GM19324 (cell line): ENCODE results near the gene ARAP2.

Source experiments
- ATAC-seq: cut with Tn5 transposase; IDR thresholded peaks from one replicate; pipeline ENCODE4 v1.9.1; 2021; ENCODE audit warnings: mild to moderate bottlenecking, moderate library complexity; ENCODE audit not compliant: unreplicated experiment, low FRiP score

ARAP2 gene

GRCh38 chr4:36267486-36268268, 23.4 kb upstream of the ARAP2 start:
- ATAC-seq = no peak

- ATAC-seq = no peak
Observed at GRCh38 chr4:36264207-36264826, 20.0 kb upstream of the ARAP2 start.

GRCh38 chr4:36260731-36261130, 16.4 kb upstream of the ARAP2 start:
- ATAC-seq = no peak

- ATAC-seq = peak; percentile 32
Observed at GRCh38 chr4:36256398-36256891, 12.1 kb upstream of the ARAP2 start.

GRCh38 chr4:36255577-36255976, 11.3 kb upstream of the ARAP2 start:
- ATAC-seq = peak; percentile 91

- ATAC-seq = no peak
Observed at GRCh38 chr4:36254371-36254770, 10.1 kb upstream of the ARAP2 start.

- ATAC-seq = no peak
Observed at GRCh38 chr4:36251983-36252382, 7.7 kb upstream of the ARAP2 start.

- no peak for ATAC-seq
Observed at GRCh38 chr4:36249610-36250009, 5.3 kb upstream of the ARAP2 start.

GRCh38 chr4:36243355-36244256, 708 bp downstream of the ARAP2 start:
- ATAC-seq = peak; percentile 44

- ATAC-seq = no peak
Observed at GRCh38 chr4:36242629-36243354, 1.5 kb downstream of the ARAP2 start.

- peak; percentile 46 for ATAC-seq
Observed at GRCh38 chr4:36241771-36242170, 2.5 kb downstream of the ARAP2 start.

- no peak for ATAC-seq
Observed at GRCh38 chr4:36237366-36238313, 6.7 kb downstream of the ARAP2 start.

GRCh38 chr4:36236159-36236558, 8.2 kb downstream of the ARAP2 start:
- no peak for ATAC-seq

GRCh38 chr4:36235306-36235705, 9.0 kb downstream of the ARAP2 start:
- ATAC-seq = no peak

- no peak for ATAC-seq
Observed at GRCh38 chr4:36233567-36234266, 10.6 kb downstream of the ARAP2 start.

GRCh38 chr4:36230534-36230933, 13.8 kb downstream of the ARAP2 start:
- no peak for ATAC-seq

GRCh38 chr4:36227913-36228312, 16.4 kb downstream of the ARAP2 start:
- no peak for ATAC-seq

- no peak for ATAC-seq
Observed at GRCh38 chr4:36226430-36227227, 17.7 kb downstream of the ARAP2 start.
